IPS-18c (cell line): ENCODE data around the gene SEC14L2.
"Not testable (repeated sequence)": the region's sequence is repeated elsewhere in the genome, so short reads cannot be mapped to it uniquely, and the experiment has no call there.

Experiments
- H3K4me3 ChIP-seq: 2 replicates; pipeline ENCODE4 v1.7.0; 2013; ENCODE audit warnings: low read depth, mild to moderate bottlenecking, low read length, moderate library complexity; ENCODE audit not compliant: insufficient read depth
- H3K9me3 ChIP-seq: one replicate; pipeline ENCODE4 v1.6.1; 2013; ENCODE audit warnings: mild to moderate bottlenecking, low read length, moderate library complexity; ENCODE audit not compliant: control insufficient read depth, insufficient read depth

The SEC14L2 gene

GRCh38 chr22:30457981-30458380, 61.2 kb downstream of the SEC14L2 start:
- H3K9me3 ChIP-seq, result no peaks in the 10 kb centered on the region
- H3K4me3 ChIP-seq, result no peak overlapping the region

GRCh38 chr22:30459181-30460052, 62.6 kb downstream of the SEC14L2 start:
- Histone ChIP-seq H3K4me3 (no peak overlapping the region), H3K9me3 (no peaks in the 10 kb centered on the region)

GRCh38 chr22:30460147-30460546, 63.3 kb downstream of the SEC14L2 start:
- no peak overlapping the region for H3K4me3 ChIP-seq
- no peaks in the 10 kb centered on the region for H3K9me3 ChIP-seq

- not testable (repeated sequence) for H3K9me3 ChIP-seq, H3K4me3 ChIP-seq
Observed at GRCh38 chr22:30460555-30460954, 63.7 kb downstream of the SEC14L2 start.

- Histone ChIP-seq H3K4me3 (no peak overlapping the region), H3K9me3 (no peaks in the 10 kb centered on the region)
Observed at GRCh38 chr22:30469165-30469564, 72.3 kb downstream of the SEC14L2 start.

GRCh38 chr22:30470655-30471054, 73.8 kb downstream of the SEC14L2 start:
- H3K9me3 ChIP-seq, result no peaks in the 10 kb centered on the region
- no peak overlapping the region for H3K4me3 ChIP-seq

- Histone ChIP-seq H3K9me3 (no peaks in the 10 kb centered on the region), H3K4me3 (no peak within 1 kb of the TSS)
Observed at GRCh38 chr22:30471616-30472318, 74.9 kb downstream of the SEC14L2 start, which contains the start of gene SEC14L3. Gene SEC14L3 (minus strand): TSS chr22:30472017. CDS start chr22:30471958, 59 bp downstream.

GRCh38 chr22:30472994-30473720, 76.3 kb downstream of the SEC14L2 start:
- Histone ChIP-seq H3K4me3 (no peak overlapping the region), H3K9me3 (peaks cover 2% of the 10 kb centered on the region)

GRCh38 chr22:30474121-30474520, 77.3 kb downstream of the SEC14L2 start:
- Histone ChIP-seq H3K9me3 (peaks cover 2% of the 10 kb centered on the region), H3K4me3 (no peak overlapping the region)
